Measurements from ENCODE around the gene SLC12A1. TPM values are rescaled to one million over a fixed set of nuclear protein-coding genes. Genes with fewer than 3 reads are reported as not detected.
A peak's percentile ranks its signal among the peaks of the same experiment; 100 is the strongest.

SLC12A1 gene
- not detected for polyA plus RNA-seq (ENCODE audit: low read depth in 6 of 6)

GRCh38 chr15:48205981-48206380 lies at the start of gene SLC12A1:
Gene SLC12A1 (plus strand): TSS chr15:48206302. CDS start chr15:48207720, 1,418 bp downstream.
- no peak within 1 kb of the TSS for H3K4me3 Mint-ChIP-seq

DNA sequence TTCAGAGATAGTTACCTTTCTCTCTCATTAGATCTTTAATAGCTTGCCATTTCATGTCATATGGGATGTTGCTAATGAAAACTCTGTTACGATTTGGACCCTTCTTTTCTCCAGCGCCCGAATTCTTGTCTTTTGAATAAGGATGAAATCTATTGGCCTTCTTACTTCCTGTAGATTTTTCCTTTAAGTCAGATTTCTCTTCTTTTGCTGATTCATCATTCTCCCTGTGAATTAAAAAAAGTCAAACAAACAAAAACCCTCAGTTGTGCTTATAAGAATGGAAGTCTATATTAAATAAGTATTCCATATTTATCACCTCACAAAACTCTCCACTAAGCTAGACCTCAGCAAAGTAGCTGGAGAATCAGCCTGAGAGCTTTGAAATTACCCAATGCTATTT lies 37.5 kb upstream of the SLC12A1 start:
- ATAC-seq (ENCODE audit: low read depth in 2 of 2) (no peak), DNase-seq (no peak)
- no peaks in the 10 kb centered on the region for H3K27me3 Mint-ChIP-seq
- H3K4me3 Mint-ChIP-seq = no peak overlapping the region
- peaks cover 0 to 17% (median 4%) of the 10 kb centered on the region in 7 donors for H3K9me3 Mint-ChIP-seq
- peaks cover 0 to 9% of the 10 kb centered on the region in 2 donors for H3K36me3 Mint-ChIP-seq
- H3K27ac Mint-ChIP-seq = no peak overlapping the region
- H3K4me1 Mint-ChIP-seq = peaks cover 0 to 8% (median 3%) of the 10 kb centered on the region in 3 donors

More at GRCh38 chr15:48205981-48206380, at the start of gene SLC12A1:
- DNase-seq (no peak), ATAC-seq (ENCODE audit: low read depth in 2 of 2) (no peak)
- H3K36me3 Mint-ChIP-seq = no peaks in the 10 kb centered on the region
- peaks cover 0 to 2% (median 0%) of the 10 kb centered on the region in 7 donors for H3K9me3 Mint-ChIP-seq
- no peak within 1 kb of the TSS for H3K27ac Mint-ChIP-seq
- no peaks in the 10 kb centered on the region for H3K4me1 Mint-ChIP-seq
- H3K27me3 Mint-ChIP-seq = peaks cover 0 to 27% (median 17%) of the 10 kb centered on the region in 3 donors

GRCh38 chr15:48170981-48171380 lies 35.1 kb upstream of the SLC12A1 start:
- DNase-seq (no peak), ATAC-seq (ENCODE audit: low read depth in 2 of 2) (no peak)
- no peak overlapping the region for H3K4me3 Mint-ChIP-seq
- H3K9me3 Mint-ChIP-seq = peaks cover 0 to 18% (median 5%) of the 10 kb centered on the region in 7 donors
- H3K27me3 Mint-ChIP-seq = no peaks in the 10 kb centered on the region
- H3K4me1 Mint-ChIP-seq = peaks cover 3 to 15% (median 4%) of the 10 kb centered on the region in 3 donors
- no peak overlapping the region for H3K27ac Mint-ChIP-seq
- peaks cover 0 to 17% of the 10 kb centered on the region in 2 donors for H3K36me3 Mint-ChIP-seq

- ATAC-seq (ENCODE audit: low read depth in 2 of 2) (no peak), DNase-seq (no peak)
- Mint-ChIP-seq H3K4me3 (peak overlapping the region in 1 of 8 donors; percentile 18), H3K27ac (no peak overlapping the region), H3K9me3 (peaks cover 0 to 18% (median 5%) of the 10 kb centered on the region in 7 donors), H3K4me1 (peaks cover 13 to 27% (median 14%) of the 10 kb centered on the region in 3 donors), H3K27me3 (peaks cover 0 to 4% (median 0%) of the 10 kb centered on the region in 3 donors), H3K36me3 (peaks cover 0 to 17% of the 10 kb centered on the region in 2 donors)
Observed at GRCh38 chr15:48175126-48175525, 31.0 kb upstream of the SLC12A1 start.

DNA sequence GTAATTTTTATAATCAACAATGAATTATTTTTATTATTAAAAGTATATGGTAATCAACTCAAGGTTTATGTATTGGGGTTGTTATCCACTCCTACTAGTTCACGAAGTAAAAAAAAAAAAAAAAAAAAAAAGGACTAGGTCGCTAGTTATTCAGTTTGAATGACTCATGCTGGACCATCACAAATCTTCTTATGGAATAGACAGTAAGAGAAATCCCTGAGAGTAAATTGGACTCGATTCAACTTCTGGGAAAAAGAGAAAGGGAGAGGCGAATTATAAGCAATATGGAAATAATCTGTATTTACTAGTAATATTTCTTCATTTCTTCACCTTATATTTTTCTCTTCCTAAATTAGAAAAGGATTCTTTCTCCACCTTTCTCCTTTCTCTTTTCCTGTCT lies 30.0 kb upstream of the SLC12A1 start:
- Mint-ChIP-seq H3K27ac (no peak overlapping the region), H3K9me3 (peaks cover 0 to 18% (median 5%) of the 10 kb centered on the region in 7 donors), H3K36me3 (peaks cover 0 to 17% of the 10 kb centered on the region in 2 donors), H3K27me3 (peaks cover 0 to 4% (median 3%) of the 10 kb centered on the region in 3 donors), H3K4me3 (peak overlapping the region in 3 of 8 donors; percentile 26 to 85 (median 62)), H3K4me1 (peaks cover 13 to 27% (median 14%) of the 10 kb centered on the region in 3 donors)
- ATAC-seq (ENCODE audit: low read depth in 2 of 2) (no peak), DNase-seq (no peak)

- Mint-ChIP-seq H3K36me3 (peaks cover 0 to 17% of the 10 kb centered on the region in 2 donors), H3K9me3 (peaks cover 0 to 14% (median 5%) of the 10 kb centered on the region in 7 donors), H3K27me3 (peaks cover 2 to 10% (median 6%) of the 10 kb centered on the region in 3 donors), H3K4me3 (peak overlapping the region; percentile 85 to 96 (median 92)), H3K4me1 (peaks cover 13 to 27% (median 14%) of the 10 kb centered on the region in 3 donors), H3K27ac (peak overlapping the region in 5 of 6 donors; percentile 89 to 98 (median 95))
- DNase-seq (no peak), ATAC-seq (ENCODE audit: low read depth in 2 of 2) (no peak)
Observed at GRCh38 chr15:48176957-48177356, 29.1 kb upstream of the SLC12A1 start.

DNA sequence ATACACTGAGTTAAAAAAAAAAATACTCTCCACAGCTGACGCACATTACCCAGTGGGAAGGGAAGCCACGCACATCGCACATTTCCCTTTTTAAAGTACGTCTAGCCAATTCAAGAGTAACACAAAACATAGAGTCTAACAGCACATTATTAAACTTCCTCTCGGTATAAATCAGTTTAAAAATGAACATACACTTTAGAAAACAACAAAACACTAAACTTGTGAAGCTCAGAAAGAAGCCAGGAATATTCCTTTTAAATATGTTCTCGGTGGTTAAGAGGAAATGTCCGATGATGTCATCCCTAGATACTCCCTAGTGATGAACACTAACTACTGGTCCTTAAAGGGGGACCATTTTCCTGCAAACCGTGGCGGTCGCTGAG lies 28.7 kb upstream of the SLC12A1 start:
- DNase-seq (peak; percentile 32), ATAC-seq (ENCODE audit: low read depth in 2 of 2) (peak; percentile 62 to 64)
- Mint-ChIP-seq H3K27me3 (peaks cover 4 to 14% (median 10%) of the 10 kb centered on the region in 3 donors), H3K4me1 (peaks cover 13 to 27% (median 14%) of the 10 kb centered on the region in 3 donors), H3K36me3 (peaks cover 0 to 17% of the 10 kb centered on the region in 2 donors), H3K4me3 (peak overlapping the region; percentile 85 to 96 (median 92)), H3K9me3 (peaks cover 0 to 12% (median 5%) of the 10 kb centered on the region in 7 donors), H3K27ac (peak overlapping the region; percentile 87 to 98 (median 93))

DNA sequence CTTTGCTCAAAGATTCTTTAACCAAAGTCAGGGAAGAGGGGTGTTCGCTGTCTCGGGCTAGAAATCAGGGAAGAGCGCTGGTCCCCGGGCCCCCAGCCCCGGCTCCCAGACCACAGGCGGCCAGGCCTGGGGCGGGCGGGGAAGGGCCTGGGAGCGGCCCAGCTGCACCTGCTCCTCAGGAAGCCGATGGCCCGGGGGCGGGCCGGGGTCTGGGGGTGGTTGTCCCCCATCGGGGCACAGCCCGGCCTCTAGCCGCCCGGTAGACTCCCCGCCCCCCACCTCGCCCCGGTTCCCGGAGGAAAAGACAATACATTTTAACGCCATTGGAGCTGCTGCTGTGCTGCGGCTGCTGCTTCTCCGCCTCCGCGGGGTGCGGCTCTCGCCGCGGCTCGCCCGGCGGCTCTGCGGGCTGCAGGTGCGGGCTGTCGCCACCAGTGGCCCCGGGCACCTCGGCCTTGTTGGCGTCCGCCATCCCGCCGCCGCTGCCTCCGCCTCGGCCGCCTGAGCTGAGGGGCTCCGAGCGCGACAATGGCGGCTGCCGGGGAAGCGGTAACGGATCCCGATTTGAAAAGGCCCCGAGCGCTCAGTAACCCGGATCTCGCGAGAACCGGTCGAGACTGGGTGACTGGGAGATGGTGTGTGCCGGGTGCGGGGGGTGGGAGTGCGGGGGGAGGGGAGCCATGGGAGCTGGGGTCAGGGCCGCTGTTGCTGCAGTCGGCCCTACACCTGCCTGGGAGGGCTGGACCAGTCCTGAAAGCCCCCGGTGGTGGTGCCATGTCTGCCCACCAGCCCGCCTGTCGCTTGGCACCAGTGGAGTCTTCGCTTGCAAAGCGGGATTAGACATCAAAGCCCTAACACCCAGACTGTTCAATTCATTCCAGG lies 28.1 kb upstream of the SLC12A1 start, which contains the start of gene MYEF2:
MYEF2 (minus strand) TSS at position 530 of the 882 bp plus-strand sequence; CDS start at position 472, 58 bp downstream.
- Mint-ChIP-seq H3K27me3 (peaks cover 4 to 14% (median 10%) of the 10 kb centered on the region in 3 donors), H3K4me3 (peak within 1 kb of the TSS; percentile 85 to 96 (median 92)), H3K4me1 (peaks cover 13 to 25% (median 14%) of the 10 kb centered on the region in 3 donors), H3K27ac (peak within 1 kb of the TSS; percentile 87 to 98 (median 93)), H3K9me3 (peaks cover 0 to 6% (median 3%) of the 10 kb centered on the region in 7 donors), H3K36me3 (peaks cover 0 to 14% of the 10 kb centered on the region in 2 donors)
- peak; percentile 49 for DNase-seq
- peak; percentile 75 to 78 for ATAC-seq (ENCODE audit: low read depth in 2 of 2)

GRCh38 chr15:48178648-48178931 lies 27.5 kb upstream of the SLC12A1 start:
- H3K27ac Mint-ChIP-seq = no peak overlapping the region
- DNase-seq (no peak), ATAC-seq (ENCODE audit: low read depth in 2 of 2) (no peak)
- H3K27me3 Mint-ChIP-seq = peaks cover 4 to 14% (median 10%) of the 10 kb centered on the region in 3 donors
- peaks cover 11 to 19% (median 13%) of the 10 kb centered on the region in 3 donors for H3K4me1 Mint-ChIP-seq
- H3K4me3 Mint-ChIP-seq = peak overlapping the region; percentile 49 to 93 (median 76)
- H3K9me3 Mint-ChIP-seq = peaks cover 0 to 2% (median 0%) of the 10 kb centered on the region in 7 donors
- H3K36me3 Mint-ChIP-seq = peaks cover 0 to 8% of the 10 kb centered on the region in 2 donors

GRCh38 chr15:48182749-48183148 lies 23.4 kb upstream of the SLC12A1 start:
- peaks cover 19 to 37% (median 37%) of the 10 kb centered on the region in 3 donors for H3K27me3 Mint-ChIP-seq
- DNase-seq = no peak
- ATAC-seq (ENCODE audit: low read depth in 2 of 2) = no peak
- peak overlapping the region in 1 of 6 donors; percentile 2 for H3K27ac Mint-ChIP-seq
- H3K9me3 Mint-ChIP-seq = peaks cover 0 to 11% (median 0%) of the 10 kb centered on the region in 7 donors
- H3K36me3 Mint-ChIP-seq = no peaks in the 10 kb centered on the region
- H3K4me1 Mint-ChIP-seq = no peaks in the 10 kb centered on the region
- H3K4me3 Mint-ChIP-seq = no peak overlapping the region

DNA sequence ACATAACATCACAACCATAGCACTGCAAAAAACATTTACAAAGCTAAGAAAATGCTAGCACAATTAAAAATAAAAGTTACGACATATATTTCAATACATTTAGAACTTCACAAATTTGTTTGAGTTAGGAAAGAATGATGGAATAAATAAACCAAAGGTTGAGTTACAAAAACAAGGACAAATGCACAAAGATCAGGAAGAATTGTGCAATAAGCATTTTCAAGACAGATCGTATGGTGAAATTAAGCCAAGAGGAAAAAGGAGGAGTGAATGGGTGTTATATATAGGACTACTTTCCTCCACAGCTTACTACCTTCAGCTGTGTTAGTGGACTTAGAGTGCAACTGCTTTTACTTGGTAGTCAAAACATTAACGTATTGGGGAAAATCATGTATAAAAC lies 20.6 kb upstream of the SLC12A1 start:
- Mint-ChIP-seq H3K9me3 (peaks cover 0 to 11% (median 0%) of the 10 kb centered on the region in 7 donors), H3K4me1 (no peaks in the 10 kb centered on the region)

GRCh38 chr15:48186271-48186670 lies 19.8 kb upstream of the SLC12A1 start:
- Mint-ChIP-seq H3K4me1 (peaks cover 0 to 6% (median under 1%) of the 10 kb centered on the region in 3 donors), H3K4me3 (no peak overlapping the region), H3K36me3 (no peaks in the 10 kb centered on the region), H3K9me3 (peaks cover 0 to 11% (median under 1%) of the 10 kb centered on the region in 7 donors), H3K27ac (no peak overlapping the region), H3K27me3 (peaks cover 25 to 42% (median 40%) of the 10 kb centered on the region in 3 donors)
- ATAC-seq (ENCODE audit: low read depth in 2 of 2) (no peak), DNase-seq (no peak)

More for the DNA sequence above, 20.6 kb upstream of the SLC12A1 start:
- no peak for DNase-seq
- H3K27ac Mint-ChIP-seq = peak overlapping the region in 1 of 6 donors; percentile 1
- H3K27me3 Mint-ChIP-seq = peaks cover 24 to 37% (median 35%) of the 10 kb centered on the region in 3 donors
- no peaks in the 10 kb centered on the region for H3K36me3 Mint-ChIP-seq
- no peak overlapping the region for H3K4me3 Mint-ChIP-seq
- no peak for ATAC-seq (ENCODE audit: low read depth in 2 of 2)

- Mint-ChIP-seq H3K27me3 (peaks cover 29 to 47% (median 32%) of the 10 kb centered on the region in 3 donors), H3K9me3 (peaks cover 0 to 6% (median 3%) of the 10 kb centered on the region in 7 donors), H3K27ac (peak overlapping the region in 1 of 6 donors; percentile 81), H3K4me1 (peaks cover 0 to 12% (median 7%) of the 10 kb centered on the region in 3 donors), H3K4me3 (peak overlapping the region in 1 of 8 donors; percentile 37), H3K36me3 (no peaks in the 10 kb centered on the region)
- no peak for ATAC-seq (ENCODE audit: low read depth in 2 of 2)
- no peak for DNase-seq
Observed at GRCh38 chr15:48190932-48191573, 15.0 kb upstream of the SLC12A1 start.

Data from naive B cell (primary cell).